Vagina (tissue), 2 donors: ENCODE measurements around the gene MCM9. TPM values are rescaled to one million over a fixed set of nuclear protein-coding genes. Genes with fewer than 3 reads are reported as not detected.
"Not testable (repeated sequence)": the region's sequence is repeated elsewhere in the genome, so short reads cannot be mapped to it uniquely, and the experiment has no call there.

Source experiments
- DNase-seq, 2 donors: peaks; one replicate each; pipeline ENCODE4 v3.0.0-alpha.2; 2017; ENCODE audit errors: extremely low spot score in 2 of 2
- H3K27ac ChIP-seq: fragments of 200-600 bp; sonication (generic); one replicate; pipeline ENCODE4 v1.5.1; 2019
- H3K27me3 ChIP-seq: fragments of 200-600 bp; sonication (generic); one replicate; pipeline ENCODE4 v1.5.1; 2019
- H3K36me3 ChIP-seq, 2 donors: fragments of 200-600 bp; sonication (generic); one replicate each; pipeline ENCODE4 v1.5.1; 2017 to 2019
- H3K4me1 ChIP-seq: fragments of 200-600 bp; sonication (generic); one replicate; pipeline ENCODE4 v1.5.1; 2019
- H3K4me3 ChIP-seq, 2 donors: fragments of 200-600 bp; sonication (generic); 1 replicate in 1 of 2; 2 replicates in 1 of 2; pipeline ENCODE4 v1.5.1; 2016 to 2019
- H3K9me3 ChIP-seq: fragments of 200-600 bp; sonication (generic); one replicate; pipeline ENCODE4 v1.5.1; 2019
- POLR2A ChIP-seq, 2 donors: fragments of 450-650 bp; IDR thresholded peaks; one replicate each; pipeline ENCODE4 v1.6.1; 2017; ENCODE audit warnings: antibody characterized with exemption in 2 of 2, mild to moderate bottlenecking in 2 of 2, moderate library complexity in 2 of 2
- POLR2AphosphoS5 ChIP-seq, 2 donors: sonication (generic); formaldehyde crosslinking; IDR thresholded peaks; one replicate each; pipeline ENCODE4 v1.9.0; 2017; ENCODE audit warnings: antibody characterized with exemption in 2 of 2, mild to moderate bottlenecking in 2 of 2, low read depth in 1 of 2; ENCODE audit not compliant: insufficient read depth in 1 of 2
- intact Hi-C: fragments of 100-400 bp; cut with DNase I; formaldehyde crosslinking; loops from one replicate; pipeline ENCODE4 v1.15.1; 2023
- total RNA-seq: library from RNA; depleted of rRNA; stranded (reverse); fragments of >200 nt; gene quantifications from one replicate; pipeline ENCODE4 v1.2.3, GENCODE V29; 2016
- TF ChIP-seq, protein P1 (sequence below), 3 experiments: fragments of 450-650 bp in 2 of 3; fragments of 200-600 bp in 1 of 3; sonication (generic) in 1 of 3; IDR thresholded peaks; one replicate each; pipeline ENCODE4 v1.5.1; 2017 to 2019; ENCODE audit warnings: antibody characterized with exemption in 3 of 3, mild to moderate bottlenecking in 2 of 3, moderate library complexity in 2 of 3

MCM9 gene
- total RNA-seq, 1 donor from 2014 or later, result 25.8 TPM

DNA sequence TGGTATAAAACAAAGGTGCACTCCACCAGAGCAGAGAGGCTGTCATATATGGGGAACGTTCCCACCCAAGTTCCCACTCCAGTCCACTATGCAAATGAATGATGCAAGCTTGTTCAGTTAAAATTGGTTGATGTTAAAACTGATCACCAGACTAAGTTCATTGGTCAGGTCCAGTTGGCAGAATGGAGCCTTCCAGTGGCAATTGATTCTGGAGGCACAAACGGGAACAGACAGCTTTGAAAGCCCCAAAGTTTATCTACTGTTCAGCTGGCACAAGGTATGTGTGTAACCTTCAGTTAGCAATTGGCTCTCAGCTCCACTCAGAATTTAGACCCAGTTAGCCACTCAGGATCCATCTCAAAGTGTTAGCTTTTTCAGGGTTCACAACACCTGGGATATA, 164.1 kb downstream of the MCM9 start:
- H3K9me3 ChIP-seq, result no peaks in the 10 kb centered on the region
- H3K4me3 ChIP-seq, result no peak overlapping the region
- H3K36me3 ChIP-seq, result no peaks in the 10 kb centered on the region
- DNase-seq, result peak in 1 of 2 donors; percentile 1
- no peaks in the 10 kb centered on the region for H3K27me3 ChIP-seq
- peaks cover 9% of the 10 kb centered on the region for H3K4me1 ChIP-seq
- no peak for TF ChIP-seq POLR2A (IDR thresholded peaks at IDR 0.05)
- TF ChIP-seq, protein P1, sequence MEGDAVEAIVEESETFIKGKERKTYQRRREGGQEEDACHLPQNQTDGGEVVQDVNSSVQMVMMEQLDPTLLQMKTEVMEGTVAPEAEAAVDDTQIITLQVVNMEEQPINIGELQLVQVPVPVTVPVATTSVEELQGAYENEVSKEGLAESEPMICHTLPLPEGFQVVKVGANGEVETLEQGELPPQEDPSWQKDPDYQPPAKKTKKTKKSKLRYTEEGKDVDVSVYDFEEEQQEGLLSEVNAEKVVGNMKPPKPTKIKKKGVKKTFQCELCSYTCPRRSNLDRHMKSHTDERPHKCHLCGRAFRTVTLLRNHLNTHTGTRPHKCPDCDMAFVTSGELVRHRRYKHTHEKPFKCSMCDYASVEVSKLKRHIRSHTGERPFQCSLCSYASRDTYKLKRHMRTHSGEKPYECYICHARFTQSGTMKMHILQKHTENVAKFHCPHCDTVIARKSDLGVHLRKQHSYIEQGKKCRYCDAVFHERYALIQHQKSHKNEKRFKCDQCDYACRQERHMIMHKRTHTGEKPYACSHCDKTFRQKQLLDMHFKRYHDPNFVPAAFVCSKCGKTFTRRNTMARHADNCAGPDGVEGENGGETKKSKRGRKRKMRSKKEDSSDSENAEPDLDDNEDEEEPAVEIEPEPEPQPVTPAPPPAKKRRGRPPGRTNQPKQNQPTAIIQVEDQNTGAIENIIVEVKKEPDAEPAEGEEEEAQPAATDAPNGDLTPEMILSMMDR (IDR thresholded peaks at IDR 0.05), result no peak
- TF ChIP-seq POLR2AphosphoS5 (IDR thresholded peaks at IDR 0.05; ENCODE audit: insufficient read depth in 1 of 2, low read depth in 1 of 2), result no peak
- H3K27ac ChIP-seq, result no peak overlapping the region
- intact Hi-C loops, result no loop called here

DNA sequence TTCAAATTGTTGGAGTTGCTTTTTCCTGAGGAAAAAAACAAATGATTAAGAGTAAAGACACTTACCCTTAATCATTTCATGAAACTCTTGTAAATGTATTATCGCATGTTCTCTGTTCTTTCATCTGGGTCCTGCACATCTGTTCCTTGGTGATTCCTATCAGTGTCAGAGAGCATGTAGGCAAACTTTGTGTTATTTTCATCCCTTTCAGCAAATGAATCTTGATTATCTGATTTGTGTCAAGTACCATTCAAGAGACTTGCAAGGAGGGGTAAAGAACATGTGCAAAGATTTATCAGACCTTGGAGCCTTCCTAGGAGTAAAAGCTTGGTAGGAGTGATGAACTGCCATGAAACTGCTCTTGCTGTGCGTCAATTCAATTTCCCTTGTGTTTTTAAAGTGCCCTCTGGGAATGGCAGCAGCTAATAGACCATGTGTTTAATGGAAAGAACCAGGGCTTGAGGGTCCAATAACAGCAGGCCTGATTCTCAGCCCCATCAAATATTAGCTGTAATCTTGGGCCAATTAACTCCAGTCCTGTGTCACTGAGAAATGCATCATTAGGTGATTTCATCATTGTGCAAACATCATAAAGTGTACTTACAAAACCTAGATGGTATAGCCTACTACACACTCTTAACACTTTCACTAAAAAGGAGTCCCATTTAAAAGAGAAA, 164.7 kb downstream of the MCM9 start:
- no peaks in the 10 kb centered on the region for H3K9me3 ChIP-seq
- H3K27ac ChIP-seq, result no peak overlapping the region
- intact Hi-C loops, result no loop called here
- TF ChIP-seq POLR2AphosphoS5 (IDR thresholded peaks at IDR 0.05; ENCODE audit: insufficient read depth in 1 of 2, low read depth in 1 of 2) (no peak), POLR2A (IDR thresholded peaks at IDR 0.05) (no peak)
- TF ChIP-seq, protein P1 (IDR thresholded peaks at IDR 0.05), result no peak
- no peak overlapping the region for H3K4me3 ChIP-seq
- DNase-seq, result peak in 1 of 2 donors; percentile 9
- H3K27me3 ChIP-seq, result no peaks in the 10 kb centered on the region
- H3K36me3 ChIP-seq, result no peaks in the 10 kb centered on the region
- peaks cover 9% of the 10 kb centered on the region for H3K4me1 ChIP-seq

DNA sequence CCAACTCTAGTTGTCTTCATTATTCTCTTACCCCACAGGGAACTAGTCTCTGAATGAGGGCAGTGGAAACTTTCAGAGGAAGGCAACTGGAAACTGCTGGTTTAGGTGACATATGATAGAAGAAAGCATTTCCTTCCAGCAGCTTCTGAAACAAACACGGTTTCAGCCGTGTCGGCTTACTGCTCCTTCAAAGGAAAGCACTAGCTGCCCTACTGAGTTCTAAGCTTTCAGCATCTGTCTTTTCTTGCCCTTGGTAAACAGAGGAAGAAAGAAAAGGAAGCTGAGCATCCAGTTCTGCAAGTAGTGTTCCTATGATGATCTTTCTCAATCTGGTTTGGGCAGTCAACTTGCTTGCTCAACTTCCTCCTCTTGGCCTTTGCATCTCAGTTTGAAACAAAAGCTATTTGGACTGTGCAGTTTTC, 166.0 kb downstream of the MCM9 start:
- no peak overlapping the region for H3K4me3 ChIP-seq
- H3K27me3 ChIP-seq, result no peaks in the 10 kb centered on the region
- peak in 1 of 2 donors; percentile 31 for DNase-seq
- TF ChIP-seq POLR2AphosphoS5 (IDR thresholded peaks at IDR 0.05; ENCODE audit: insufficient read depth in 1 of 2, low read depth in 1 of 2) (peak in 1 of 2 donors; percentile 59), POLR2A (IDR thresholded peaks at IDR 0.05) (no peak)
- TF ChIP-seq, protein P1 (IDR thresholded peaks at IDR 0.05), result no peak
- intact Hi-C loops, result no loop called here
- no peaks in the 10 kb centered on the region for H3K36me3 ChIP-seq
- H3K4me1 ChIP-seq, result peaks cover 9% of the 10 kb centered on the region
- H3K27ac ChIP-seq, result no peak overlapping the region
- no peaks in the 10 kb centered on the region for H3K9me3 ChIP-seq

DNA sequence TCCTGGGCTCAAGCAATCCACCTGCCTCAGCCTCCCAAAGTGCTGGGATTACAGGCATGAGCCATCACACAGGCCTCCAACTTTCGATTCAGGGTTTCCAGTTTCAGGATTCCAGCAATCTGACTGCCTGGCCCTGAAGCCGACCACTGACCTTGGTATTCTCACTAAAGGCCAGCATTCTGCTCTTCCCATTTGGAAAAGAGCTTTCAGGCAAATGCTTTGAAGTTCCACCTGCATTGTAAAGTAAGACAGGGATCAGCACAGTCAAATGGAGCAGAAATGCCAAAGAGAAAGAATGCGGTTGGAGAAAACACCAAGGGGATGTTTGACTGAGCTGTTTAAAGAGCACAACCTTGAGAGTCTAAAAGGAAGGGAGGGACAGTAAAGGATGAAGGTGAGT, 166.5 kb downstream of the MCM9 start:
- intact Hi-C loops, result no loop called here

DNA sequence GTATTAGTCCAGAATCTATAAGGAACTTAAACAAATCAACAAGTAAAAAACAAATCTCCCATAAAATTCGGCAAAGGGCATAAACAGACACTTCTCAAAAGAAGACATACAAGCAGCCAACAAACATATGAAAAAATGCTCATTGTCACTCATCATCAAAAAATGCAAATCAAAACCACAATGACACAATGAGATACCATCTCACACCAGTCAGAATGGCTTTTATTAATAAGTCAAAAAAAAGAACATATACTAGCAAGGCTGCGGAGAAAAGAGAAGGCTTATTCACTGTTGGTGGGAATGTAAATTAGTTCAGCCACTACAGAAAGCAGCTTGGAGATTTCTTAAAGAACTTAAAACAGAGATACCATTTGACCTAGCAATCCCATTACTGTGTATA, 169.6 kb downstream of the MCM9 start:
- intact Hi-C loops, H3K4me3 ChIP-seq, H3K27ac ChIP-seq, H3K4me1 ChIP-seq, H3K36me3 ChIP-seq, H3K9me3 ChIP-seq, H3K27me3 ChIP-seq, DNase-seq: not testable (repeated sequence)

More for the DNA sequence above, 166.5 kb downstream of the MCM9 start:
- DNase-seq, result peak in 1 of 2 donors; percentile 46
- H3K4me3 ChIP-seq, result no peak overlapping the region
- TF ChIP-seq POLR2AphosphoS5 (IDR thresholded peaks at IDR 0.05; ENCODE audit: insufficient read depth in 1 of 2, low read depth in 1 of 2) (no peak), POLR2A (IDR thresholded peaks at IDR 0.05) (no peak)
- TF ChIP-seq, protein P1 (IDR thresholded peaks at IDR 0.05), result no peak
- H3K9me3 ChIP-seq, result no peaks in the 10 kb centered on the region
- H3K27ac ChIP-seq, result no peak overlapping the region
- peaks cover 9% of the 10 kb centered on the region for H3K4me1 ChIP-seq
- no peaks in the 10 kb centered on the region for H3K27me3 ChIP-seq
- no peaks in the 10 kb centered on the region for H3K36me3 ChIP-seq
